ENCODE data around the gene ASS1. TPM values are rescaled to one million over a fixed set of nuclear protein-coding genes. Genes with fewer than 3 reads are reported as not detected.
A peak's percentile ranks its signal among the peaks of the same experiment; 100 is the strongest.

The ASS1 gene
- total and polyA plus RNA-seq, 2 of the 13 experiments (the other 11 are each of a cell fraction or from before 2014, with no cell fraction given): 77.6 to 122 TPM

- no peak for TF ChIP-seq UBTF (CRISPR knock-in tag; IDR thresholded peaks at IDR 0.05)
- TF ChIP-seq SETDB1 (CRISPR knock-in tag; IDR thresholded peaks at IDR 0.05; ENCODE audit: borderline replicate concordance): no peak
- TF ChIP-seq MEIS2 (CRISPR knock-in tag; IDR thresholded peaks at IDR 0.05): no peak
- no peak for TF ChIP-seq HOXA5 (CRISPR knock-in tag; IDR thresholded peaks at IDR 0.05)
- no peak for TF ChIP-seq XBP1 (CRISPR knock-in tag; IDR thresholded peaks at IDR 0.05)
- peak; percentile 99 for TF ChIP-seq ATF7 (IDR thresholded peaks at IDR 0.05)
- no peak for TF ChIP-seq ATF7 (CRISPR knock-in tag; IDR thresholded peaks at IDR 0.05)
- TF ChIP-seq ESRRA (CRISPR knock-in tag; IDR thresholded peaks at IDR 0.05; ENCODE audit: low read depth): peak; percentile 82
- TF ChIP-seq MLXIP (CRISPR knock-in tag; IDR thresholded peaks at IDR 0.05; ENCODE audit: borderline replicate concordance): no peak
- TF ChIP-seq KDM3A (CRISPR knock-in tag; IDR thresholded peaks at IDR 0.05; ENCODE audit: low read depth): no peak
- no peak for TF ChIP-seq PPARG (CRISPR knock-in tag; conservative IDR thresholded peaks at IDR 0.05)
- no peak for TF ChIP-seq NFE2L1 (CRISPR knock-in tag; IDR thresholded peaks at IDR 0.05; ENCODE audit: borderline replicate concordance)
- peak; percentile 44 for TF ChIP-seq CTCF (CRISPR knock-in tag; IDR thresholded peaks at IDR 0.05)
- no peak for TF ChIP-seq TSC22D2 (CRISPR knock-in tag; IDR thresholded peaks at IDR 0.05; ENCODE audit: borderline replicate concordance)
- TF ChIP-seq ZFY (CRISPR knock-in tag; IDR thresholded peaks at IDR 0.05): peak; percentile 13; the same call in 1 of the 2 replicates
- peak; percentile 91; the same call in 1 of the 2 replicates for TF ChIP-seq ZNF598 (CRISPR knock-in tag; IDR thresholded peaks at IDR 0.05; ENCODE audit: borderline replicate concordance)
- TF ChIP-seq ZNF468 (CRISPR knock-in tag; IDR thresholded peaks at IDR 0.05): no peak
- no peak for TF ChIP-seq ZNF629 (CRISPR knock-in tag; conservative IDR thresholded peaks at IDR 0.05)
- TF ChIP-seq KAT7 (CRISPR knock-in tag; IDR thresholded peaks at IDR 0.05; ENCODE audit: borderline replicate concordance): no peak
- 0 out of 2 replicates have a peak, but pooled peaks have one; percentile 21 for TF ChIP-seq ZNF331 (CRISPR knock-in tag; IDR thresholded peaks at IDR 0.05)
- TF ChIP-seq RFX1 (IDR thresholded peaks at IDR 0.05): no peak
- no peak for TF ChIP-seq ZNF747 (CRISPR knock-in tag; IDR thresholded peaks at IDR 0.05; ENCODE audit: borderline replicate concordance)
- no peak for TF ChIP-seq ARNT (IDR thresholded peaks at IDR 0.05)
These were observed 7.0 kb downstream of the ASS1 start (continued) for GRCh38 chr9:130451509-130452388.

Data from HepG2 (cell line).